ENCODE measurements around the gene MUC6. TPM values are rescaled to one million over a fixed set of nuclear protein-coding genes. Genes with fewer than 3 reads are reported as not detected.

MUC6 gene
- total RNA-seq, 4 donors from 2014 or later: 0.43 to 3.5 TPM; not detected in 2

- intact Hi-C loops (cut with DNase I; ENCODE audit: low total_unique reads): no loop called here
- TF ChIP-seq POLR2A (IDR thresholded peaks at IDR 0.05) (no peak), CTCF (IDR thresholded peaks at IDR 0.05) (no peak)
- Histone ChIP-seq H3K36me3 (no peaks in the 10 kb centered on the region), H3K9me3 (no peaks in the 10 kb centered on the region), H3K27me3 (peaks cover 0 to 9% of the 10 kb centered on the region in 2 donors), H3K27ac (no peak overlapping the region), H3K4me1 (no peaks in the 10 kb centered on the region), H3K4me3 (no peak overlapping the region)
- DNase-seq: no peak
Measured at GRCh38 chr11:1052133-1053011, 15.9 kb upstream of the MUC6 start.

GRCh38 chr11:1051356-1052132, 15.0 kb upstream of the MUC6 start:
- no peaks in the 10 kb centered on the region for H3K9me3 ChIP-seq
- TF ChIP-seq CTCF (IDR thresholded peaks at IDR 0.05): no peak
- TF ChIP-seq POLR2A (IDR thresholded peaks at IDR 0.05): no peak
- H3K27ac ChIP-seq: no peak overlapping the region
- intact Hi-C loops (cut with DNase I; ENCODE audit: low total_unique reads): no loop called here
- H3K36me3 ChIP-seq: no peaks in the 10 kb centered on the region
- H3K4me3 ChIP-seq: no peak overlapping the region
- DNase-seq: no peak
- peaks cover 0 to 9% of the 10 kb centered on the region in 2 donors for H3K27me3 ChIP-seq
- H3K4me1 ChIP-seq: no peaks in the 10 kb centered on the region

- H3K27me3 ChIP-seq: peaks cover 0 to 9% of the 10 kb centered on the region in 2 donors
- H3K27ac ChIP-seq: no peak overlapping the region
- intact Hi-C loops (cut with DNase I; ENCODE audit: low total_unique reads): no loop called here
Measured at GRCh38 chr11:1050581-1051355, 14.2 kb upstream of the MUC6 start.

GRCh38 chr11:1049911-1050580, 13.5 kb upstream of the MUC6 start:
- intact Hi-C loops (cut with DNase I; ENCODE audit: low total_unique reads): no loop called here
- no peak for DNase-seq

More at GRCh38 chr11:1050581-1051355, 14.2 kb upstream of the MUC6 start:
- Histone ChIP-seq H3K36me3 (no peaks in the 10 kb centered on the region), H3K9me3 (no peaks in the 10 kb centered on the region), H3K4me1 (no peaks in the 10 kb centered on the region), H3K4me3 (no peak overlapping the region)
- peak in 1 of 2 donors; percentile 60 for DNase-seq
- TF ChIP-seq POLR2A (IDR thresholded peaks at IDR 0.05) (no peak), CTCF (IDR thresholded peaks at IDR 0.05) (peak; percentile 71 to 93 (median 82))

More at GRCh38 chr11:1049911-1050580, 13.5 kb upstream of the MUC6 start:
- Histone ChIP-seq H3K27ac (no peak overlapping the region), H3K36me3 (no peaks in the 10 kb centered on the region), H3K4me1 (no peaks in the 10 kb centered on the region), H3K27me3 (peaks cover 0 to 9% of the 10 kb centered on the region in 2 donors), H3K9me3 (no peaks in the 10 kb centered on the region), H3K4me3 (no peak overlapping the region)
- TF ChIP-seq POLR2A (IDR thresholded peaks at IDR 0.05) (no peak), CTCF (IDR thresholded peaks at IDR 0.05) (no peak)

Measured in uterus (tissue), 4 donors.